Stimulated activated CD8-positive, alpha-beta memory T cell treated with anti-CD3 and anti-CD28 coated beads, Interleukin-15, amount 100 ng/mL, for 24 hours (primary cell): ENCODE data around the gene RORC.
"Not testable (repeated sequence)": the region's sequence is repeated elsewhere in the genome, so short reads cannot be mapped to it uniquely, and the experiment has no call there.

ENCODE experiments used
- DNase-seq: peaks from one replicate; pipeline ENCODE4 v3.0.0-alpha.2; 2020; ENCODE audit warnings: low read depth

Gene RORC

DNA sequence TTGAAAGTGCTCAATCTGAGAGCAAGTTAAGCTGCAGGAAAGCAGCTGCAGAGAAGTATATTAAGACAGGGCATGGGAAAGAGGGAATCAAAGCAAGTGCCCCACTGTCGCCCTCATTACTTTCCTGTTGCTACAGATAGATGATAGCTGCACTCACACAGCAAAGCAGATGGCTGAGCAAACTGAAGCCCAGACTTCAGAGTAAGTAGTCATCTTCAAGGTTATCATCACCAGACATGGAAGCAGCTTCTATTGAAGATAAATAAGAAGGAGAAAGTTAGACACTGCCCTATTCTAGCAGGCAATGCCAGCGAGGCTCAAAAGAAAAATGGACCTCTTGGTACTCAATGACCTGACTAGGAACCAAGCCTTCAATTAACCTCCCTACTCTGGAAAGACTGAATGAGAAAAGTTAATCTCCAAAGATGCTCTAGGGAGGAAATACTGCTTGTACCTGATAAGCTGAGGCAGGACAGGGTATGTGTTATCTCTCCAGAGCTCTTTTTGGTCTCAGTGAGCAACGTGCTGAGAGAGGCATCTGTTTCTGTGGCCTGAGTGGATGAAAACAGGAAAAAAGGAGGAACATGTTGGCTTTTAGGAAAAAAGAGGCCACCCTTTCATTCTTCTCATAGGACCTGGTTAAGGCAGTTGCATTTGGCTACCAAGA lies 57.2 kb downstream of the RORC start:
- no peak for DNase-seq

DNA sequence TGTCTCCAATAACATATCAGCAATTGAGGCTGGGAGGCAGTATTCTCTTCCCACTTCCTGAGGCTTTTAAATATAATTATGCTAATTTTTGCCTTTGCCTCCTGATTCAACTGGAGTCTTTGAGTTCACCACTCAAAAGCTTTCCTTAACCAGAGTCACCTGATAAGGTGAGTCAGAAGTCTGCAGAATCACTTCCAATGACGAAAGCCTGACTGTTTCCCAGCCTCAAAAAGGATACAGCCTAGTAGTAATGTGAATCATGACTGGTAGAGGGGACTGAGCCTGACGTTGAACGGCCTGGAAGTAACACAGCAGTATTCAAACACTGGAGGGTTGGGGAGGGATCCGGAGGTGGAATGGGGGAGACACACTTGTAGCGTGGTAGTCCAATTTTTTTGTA lies 57.9 kb downstream of the RORC start:
- DNase-seq: no peak

- not testable (repeated sequence) for DNase-seq
Observed at GRCh38 chr1:151769270-151769669, 62.3 kb downstream of the RORC start.

DNA sequence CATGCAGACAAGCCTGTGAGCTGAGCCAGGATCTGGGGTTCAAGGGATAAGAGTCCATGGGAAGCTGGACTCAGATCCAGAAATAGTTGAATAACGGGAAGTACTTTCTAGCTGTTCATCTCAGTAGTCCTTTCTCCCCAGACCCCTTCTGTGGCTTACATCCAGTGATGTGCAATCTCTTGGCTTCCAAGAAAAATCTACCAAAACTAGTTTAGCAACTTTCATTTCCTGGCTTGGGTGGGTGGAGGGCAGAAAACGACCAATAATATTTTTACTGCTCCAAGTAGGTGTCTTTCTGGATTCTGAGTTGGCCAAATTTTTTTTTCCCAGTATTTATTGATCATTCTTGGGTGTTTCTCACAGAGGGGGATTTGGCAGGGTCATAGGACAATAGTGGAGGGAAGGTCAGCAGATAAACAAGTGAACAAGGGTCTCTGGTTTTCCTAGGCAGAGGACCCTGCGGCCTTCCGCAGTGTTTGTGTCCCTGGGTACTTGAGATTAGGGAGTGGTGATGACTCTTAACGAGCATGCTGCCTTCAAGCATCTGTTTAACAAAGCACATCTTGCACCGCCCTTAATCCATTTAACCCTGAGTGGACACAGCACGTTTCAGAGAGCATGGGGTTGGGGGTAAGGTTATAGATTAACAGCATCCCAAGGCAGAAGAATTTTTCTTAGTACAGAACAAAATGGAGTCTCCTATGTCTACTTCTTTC lies 63.1 kb downstream of the RORC start:
- not testable (repeated sequence) for DNase-seq

GRCh38 chr1:151763990-151764389 lies 67.6 kb downstream of the RORC start:
- no peak for DNase-seq

DNA sequence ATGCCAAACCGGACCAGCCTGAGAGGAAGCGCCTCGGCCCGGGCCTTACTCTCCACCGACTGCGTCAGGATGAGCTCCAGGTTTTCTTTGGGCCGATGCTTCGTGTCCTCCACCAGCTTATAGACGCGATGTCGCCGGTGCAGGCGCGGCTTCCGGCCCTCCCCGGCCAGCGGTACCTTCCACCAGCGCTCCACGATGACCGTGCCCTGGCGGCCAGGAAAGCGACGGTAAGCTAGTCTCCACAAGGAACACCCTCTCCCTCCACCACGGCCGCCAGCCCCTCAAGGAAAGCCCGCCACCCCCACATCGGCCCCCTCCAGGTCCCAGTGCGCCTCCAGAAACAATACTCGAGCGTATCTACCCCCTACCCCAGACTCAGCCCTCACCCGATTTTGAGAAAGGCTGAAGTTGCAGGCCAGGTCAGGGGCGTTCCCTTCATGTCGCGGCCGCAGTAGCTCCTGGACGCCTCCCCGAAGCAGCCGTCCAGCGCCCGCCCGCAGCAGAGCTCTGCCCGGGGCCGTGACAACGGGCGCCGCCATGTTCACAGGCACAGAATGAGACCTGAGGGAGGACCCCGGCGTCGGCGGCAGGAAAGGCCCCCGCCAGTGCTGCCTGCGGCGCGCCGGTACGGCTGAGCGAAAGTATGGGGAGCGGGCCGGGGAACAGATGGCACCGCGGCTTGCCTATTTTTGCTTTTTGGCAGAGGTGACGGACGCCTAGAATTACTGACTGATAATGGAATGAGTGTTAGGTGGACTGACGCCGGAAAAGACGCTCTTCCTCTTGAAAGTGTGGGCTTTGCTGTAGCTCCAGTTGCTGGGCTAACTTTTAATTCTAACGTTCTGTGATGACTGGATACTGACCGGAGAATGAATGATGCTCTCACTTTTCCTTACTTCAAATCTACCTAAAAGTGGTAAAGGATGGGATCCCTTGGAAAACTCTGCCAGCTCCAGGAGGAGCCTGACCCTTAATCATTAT lies 68.4 kb downstream of the RORC start, which contains the start of gene MRPL9:
TSS of gene MRPL9 (minus strand) at position 556 of the 981 bp plus-strand sequence. CDS start at position 539, 17 bp downstream.
- DNase-seq: peak; percentile 65

- DNase-seq: no peak
Observed at GRCh38 chr1:151760597-151761385, 70.8 kb downstream of the RORC start.

- DNase-seq: no peak
Observed at GRCh38 chr1:151759241-151759640, 72.4 kb downstream of the RORC start.

- DNase-seq: no peak
Observed at GRCh38 chr1:151756291-151756690, 75.3 kb downstream of the RORC start.
